KOPT-K1 (cell line): ENCODE results near the gene FILIP1.

Source experiments
- H3K27ac ChIP-seq: fragments of 200-600 bp; sonication (generic); 2 replicates; pipeline ENCODE4 v1.5.1; 2016; ENCODE audit warnings: antibody characterized with exemption, mild to moderate bottlenecking, low read depth, low read length; ENCODE audit not compliant: poor library complexity, severe bottlenecking
- H3K36me3 ChIP-seq: fragments of 200-600 bp; sonication (generic); 2 replicates; pipeline ENCODE4 v1.5.1; 2017; ENCODE audit warnings: antibody characterized with exemption, mild to moderate bottlenecking, low read length, moderate library complexity; ENCODE audit not compliant: insufficient read depth
- H3K9me3 ChIP-seq: fragments of 200-600 bp; sonication (generic); 2 replicates; pipeline ENCODE4 v1.5.1; 2017; ENCODE audit warnings: antibody characterized with exemption, low read length, mild to moderate bottlenecking; ENCODE audit not compliant: insufficient read depth, poor library complexity, severe bottlenecking

Gene FILIP1

GRCh38 chr6:75286955-75287354 is 206.6 kb downstream of the FILIP1 start:
- Histone ChIP-seq H3K9me3 (no peaks in the 10 kb centered on the region), H3K27ac (no peak overlapping the region), H3K36me3 (0 out of 2 replicates have a peak, but pooled peaks cover under 1% of the 10 kb centered on the region)

DNA sequence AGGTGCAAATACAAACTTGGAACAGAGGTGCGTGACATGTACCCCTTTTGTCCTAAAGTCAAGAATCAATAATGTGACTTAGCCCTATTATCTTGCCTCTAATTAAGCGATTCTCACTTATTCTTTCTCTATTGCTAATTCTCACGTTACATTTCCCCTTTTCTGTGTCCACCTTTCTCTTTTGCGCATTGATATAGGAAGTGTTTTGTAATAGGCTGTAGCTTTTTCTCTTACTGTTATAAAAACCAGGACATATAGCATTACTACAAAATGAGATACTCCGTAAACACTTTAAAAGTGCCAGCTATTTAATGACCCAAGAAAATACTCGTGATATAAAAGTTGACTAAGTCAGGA is 208.3 kb downstream of the FILIP1 start:
- peaks cover 6% of the 10 kb centered on the region; the same call in 1 of the 2 replicates for H3K36me3 ChIP-seq
- H3K9me3 ChIP-seq = no peaks in the 10 kb centered on the region
- H3K27ac ChIP-seq = peak overlapping the region; percentile 73

DNA sequence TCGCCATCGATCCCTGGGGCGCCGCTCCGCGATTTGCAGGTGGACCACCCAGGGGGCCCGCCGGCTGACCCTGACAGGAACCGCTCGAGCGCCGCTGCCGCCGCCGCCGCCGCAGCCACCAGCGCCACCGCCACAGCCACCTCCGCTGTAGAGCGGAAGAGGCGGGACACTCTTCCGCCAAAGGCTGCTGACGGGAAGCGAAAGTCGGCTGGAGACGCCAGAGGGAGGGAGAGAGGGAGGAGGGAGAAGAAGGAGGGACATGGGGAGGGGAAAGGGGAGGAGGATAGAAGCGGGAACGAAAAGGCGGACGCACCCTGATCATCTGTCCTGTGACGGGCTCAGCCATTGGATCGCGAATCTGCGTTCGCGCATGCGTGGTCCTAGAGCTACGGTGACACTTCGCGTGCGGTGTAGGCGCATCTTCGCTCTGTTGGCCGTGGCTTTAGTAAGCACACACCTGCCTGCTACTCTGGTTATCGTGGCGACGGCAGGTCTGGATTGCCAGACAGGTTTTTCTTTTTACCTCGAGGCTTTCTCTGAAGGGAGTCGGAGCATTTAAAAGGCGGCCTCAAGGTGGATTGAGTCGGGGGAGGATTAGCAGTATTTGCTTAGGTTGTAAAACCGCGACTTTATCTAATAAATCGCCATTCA is 208.8 kb downstream of the FILIP1 start, which contains the start of gene TMEM30A:
TSS of gene TMEM30A (minus strand) at position 161 of the 651 bp plus-strand sequence. CDS start at position 7, 154 bp downstream.
- H3K27ac ChIP-seq = peak within 1 kb of the TSS; percentile 73
- H3K9me3 ChIP-seq = no peaks in the 10 kb centered on the region
- peaks cover 6% of the 10 kb centered on the region; the same call in 1 of the 2 replicates for H3K36me3 ChIP-seq

- peaks cover 6% of the 10 kb centered on the region; the same call in 1 of the 2 replicates for H3K36me3 ChIP-seq
- H3K9me3 ChIP-seq = no peaks in the 10 kb centered on the region
- peak overlapping the region; percentile 73 for H3K27ac ChIP-seq
Observed at GRCh38 chr6:75283907-75284631, 209.5 kb downstream of the FILIP1 start.

- Histone ChIP-seq H3K27ac (no peak overlapping the region), H3K9me3 (no peaks in the 10 kb centered on the region)
Observed at GRCh38 chr6:75282706-75283105, 210.9 kb downstream of the FILIP1 start.

DNA sequence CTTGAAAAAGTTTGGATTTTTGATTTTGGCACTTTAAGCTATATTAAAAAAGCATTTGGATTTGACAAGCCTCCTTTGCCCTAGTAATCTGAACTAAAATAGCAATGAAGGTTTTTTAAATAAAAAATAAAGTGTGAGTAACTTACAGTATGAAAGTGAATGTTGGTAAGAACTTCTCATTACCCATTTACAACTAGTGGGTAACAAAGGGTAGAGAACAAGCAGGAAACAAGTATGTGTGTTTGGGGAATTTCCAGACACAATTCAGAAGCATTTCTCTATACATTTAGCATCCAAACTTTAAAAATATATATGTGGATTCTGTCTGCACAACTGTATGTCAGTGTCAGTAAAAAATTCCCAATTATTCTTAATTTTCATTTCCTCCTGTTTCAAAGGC is 211.9 kb downstream of the FILIP1 start:
- Histone ChIP-seq H3K36me3 (peaks cover 9% of the 10 kb centered on the region; the same call in 1 of the 2 replicates), H3K27ac (no peak overlapping the region), H3K9me3 (no peaks in the 10 kb centered on the region)

More at GRCh38 chr6:75282706-75283105, 210.9 kb downstream of the FILIP1 start:
- H3K36me3 ChIP-seq = peaks cover 6% of the 10 kb centered on the region; the same call in 1 of the 2 replicates

GRCh38 chr6:75280131-75280855 is 213.3 kb downstream of the FILIP1 start:
- Histone ChIP-seq H3K9me3 (no peaks in the 10 kb centered on the region), H3K27ac (no peak overlapping the region), H3K36me3 (peaks cover 20% of the 10 kb centered on the region)

- Histone ChIP-seq H3K9me3 (no peaks in the 10 kb centered on the region), H3K36me3 (peaks cover 20% of the 10 kb centered on the region), H3K27ac (no peak overlapping the region)
Observed at GRCh38 chr6:75279418-75279817, 214.2 kb downstream of the FILIP1 start.

- H3K27ac ChIP-seq = no peak overlapping the region
- no peaks in the 10 kb centered on the region for H3K9me3 ChIP-seq
- H3K36me3 ChIP-seq = peaks cover 20% of the 10 kb centered on the region
Observed at GRCh38 chr6:75278474-75279077, 215.0 kb downstream of the FILIP1 start.

DNA sequence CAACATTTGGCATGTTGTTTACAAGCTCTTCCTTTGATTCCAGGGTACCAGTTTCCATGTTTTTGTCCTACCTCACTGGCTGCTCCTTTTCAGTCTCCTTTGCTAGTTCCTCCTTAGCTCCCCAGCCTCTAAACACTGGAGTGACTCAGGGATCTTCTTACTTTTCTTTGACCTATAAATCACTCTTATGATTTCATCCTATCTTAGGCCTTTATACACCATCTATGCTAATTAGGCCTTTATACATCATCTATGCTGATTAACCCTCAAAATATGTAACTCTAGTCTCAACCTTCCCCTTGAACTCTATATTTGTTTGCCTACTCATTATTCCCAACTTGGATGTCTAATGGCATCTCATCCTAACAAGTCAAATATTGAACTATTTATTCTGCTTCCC is 218.5 kb downstream of the FILIP1 start:
- no peak overlapping the region for H3K27ac ChIP-seq
- peaks cover 30% of the 10 kb centered on the region for H3K36me3 ChIP-seq
- H3K9me3 ChIP-seq = no peaks in the 10 kb centered on the region

DNA sequence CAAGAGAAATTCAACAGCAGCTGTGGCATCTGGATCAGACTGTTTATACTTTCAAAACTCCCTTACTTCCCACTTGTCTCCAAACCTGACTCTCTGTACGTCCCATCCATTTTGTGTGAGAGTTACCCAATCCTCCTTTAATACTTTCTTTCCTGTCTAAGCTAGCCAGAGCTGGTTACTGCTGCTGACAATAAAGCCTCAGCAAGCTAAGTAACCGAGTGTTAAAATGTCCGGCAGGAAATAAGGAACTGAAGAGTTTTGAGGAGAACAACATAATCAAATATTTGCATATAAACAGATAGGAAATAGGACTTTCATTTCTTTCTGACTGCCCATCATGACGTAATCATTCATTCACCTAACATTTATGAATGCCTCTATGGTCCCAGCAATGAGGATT is 220.6 kb downstream of the FILIP1 start:
- Histone ChIP-seq H3K36me3 (peaks cover 30% of the 10 kb centered on the region), H3K27ac (no peak overlapping the region)

GRCh38 chr6:75272145-75272840 is 221.3 kb downstream of the FILIP1 start:
- no peaks in the 10 kb centered on the region for H3K9me3 ChIP-seq
- H3K27ac ChIP-seq = no peak overlapping the region
- peaks cover 30% of the 10 kb centered on the region for H3K36me3 ChIP-seq

More for the DNA sequence above, 220.6 kb downstream of the FILIP1 start:
- no peaks in the 10 kb centered on the region for H3K9me3 ChIP-seq

DNA sequence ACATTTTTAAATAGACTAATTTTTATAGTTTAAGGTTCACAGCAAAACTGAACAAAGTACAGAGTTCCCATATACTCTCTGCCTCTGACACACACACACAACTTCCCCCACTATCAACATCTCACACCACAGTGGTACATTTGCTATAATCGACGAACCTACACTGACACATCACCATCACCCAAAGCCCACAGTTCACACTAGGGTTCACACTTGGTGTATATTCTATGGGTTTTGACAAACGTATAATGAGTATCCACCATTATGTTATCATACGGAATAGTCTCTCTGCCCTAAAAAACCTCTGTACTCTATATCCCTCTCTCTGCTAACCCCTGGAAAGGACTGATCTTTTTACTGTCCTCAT is 224.6 kb downstream of the FILIP1 start:
- Histone ChIP-seq H3K36me3 (peaks cover 30% of the 10 kb centered on the region), H3K27ac (no peak overlapping the region), H3K9me3 (no peaks in the 10 kb centered on the region)

DNA sequence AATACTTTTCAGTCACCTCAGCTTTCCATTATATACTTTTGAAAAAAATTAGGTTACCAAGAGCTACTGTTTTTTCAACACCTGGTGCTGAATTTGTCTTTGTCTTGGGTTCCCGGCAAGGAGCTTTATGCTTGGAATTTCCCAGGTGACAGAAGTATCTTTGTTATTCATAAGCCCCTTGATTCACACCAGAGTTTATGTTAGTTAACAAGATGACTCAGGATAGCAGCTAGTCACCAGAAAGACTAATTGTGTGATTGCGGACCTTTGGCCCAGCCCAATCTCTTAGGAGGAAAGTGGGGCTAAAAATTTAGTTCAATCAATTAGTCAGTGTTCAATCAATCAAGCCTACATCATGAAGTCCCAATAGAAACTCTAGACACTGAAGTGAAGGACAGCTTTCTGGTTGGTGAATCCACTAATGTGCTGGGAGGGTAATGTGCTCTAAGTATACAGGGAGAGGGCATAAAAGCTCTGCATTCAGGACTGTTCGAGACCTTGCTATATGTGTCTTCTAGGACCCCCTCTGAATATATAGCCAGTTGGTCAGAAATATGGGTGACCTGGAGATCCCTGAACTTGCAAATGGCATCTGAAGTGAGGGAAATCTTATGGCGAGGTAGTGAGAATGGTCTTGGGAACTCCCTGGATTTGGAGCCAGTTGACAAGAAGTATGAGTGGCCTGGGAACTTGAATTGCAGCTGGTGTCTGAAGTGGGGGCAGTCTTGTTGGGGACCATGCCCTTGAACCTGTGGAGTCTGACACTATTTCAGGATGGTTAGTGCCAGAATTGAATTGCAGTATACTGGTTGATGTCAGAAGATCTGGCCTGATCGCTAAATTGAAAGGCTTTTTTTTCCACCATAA is 225.2 kb downstream of the FILIP1 start:
- Histone ChIP-seq H3K27ac (no peak overlapping the region), H3K9me3 (no peaks in the 10 kb centered on the region), H3K36me3 (peaks cover 35% of the 10 kb centered on the region)
